ENCODE results near the gene LAMTOR3.

Gene LAMTOR3, protein sequence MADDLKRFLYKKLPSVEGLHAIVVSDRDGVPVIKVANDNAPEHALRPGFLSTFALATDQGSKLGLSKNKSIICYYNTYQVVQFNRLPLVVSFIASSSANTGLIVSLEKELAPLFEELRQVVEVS

DNA sequence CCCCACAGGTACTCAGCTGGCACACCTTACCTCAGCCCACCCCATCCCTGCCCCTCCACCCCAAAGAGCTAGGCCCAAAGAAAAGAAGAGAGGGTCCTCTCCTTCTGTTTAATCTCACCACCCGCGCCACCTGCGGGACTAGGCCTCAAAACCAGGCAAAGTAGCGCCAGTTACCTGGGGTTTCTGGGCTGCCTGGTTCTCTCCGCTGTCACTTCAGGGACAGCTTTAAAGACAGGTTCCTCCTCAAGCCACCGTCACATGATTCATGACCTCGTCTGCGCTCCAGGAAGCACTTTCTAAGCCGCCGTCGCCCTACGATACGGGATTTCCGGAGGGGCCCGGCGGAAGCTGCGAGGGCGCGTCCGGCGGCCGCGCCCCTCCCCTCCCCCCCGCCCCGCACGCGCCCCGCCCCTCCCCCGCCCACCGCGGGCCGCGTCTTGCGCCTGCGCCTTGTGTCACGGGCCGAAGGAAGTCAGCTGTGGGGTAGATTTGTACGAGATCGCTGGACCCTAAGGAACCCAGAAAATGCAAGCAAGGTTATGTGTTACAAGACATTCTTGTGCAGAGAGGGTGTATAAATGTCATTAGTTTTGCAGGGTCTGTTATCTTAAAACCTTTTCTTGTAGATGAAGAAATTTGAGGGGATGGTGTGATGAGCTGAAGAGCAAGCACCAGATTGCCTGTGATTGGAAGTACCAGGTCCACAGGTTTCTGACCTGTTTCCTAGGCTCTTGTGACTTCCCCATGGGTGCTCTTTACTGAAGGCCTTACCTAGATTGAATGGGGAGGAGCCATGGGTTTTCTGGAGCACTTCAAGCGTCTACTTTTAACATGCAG is at the start of gene LAMTOR3:
Gene LAMTOR3, minus strand, starts transcription at position 267 of the 837 bp plus-strand sequence. CDS start 464 bp downstream, outside the sequence.
- DNase-seq (ENCODE audit: low read depth in 1 of 2, low spot score in 1 of 2), result peak; percentile 79 to 82

DNA sequence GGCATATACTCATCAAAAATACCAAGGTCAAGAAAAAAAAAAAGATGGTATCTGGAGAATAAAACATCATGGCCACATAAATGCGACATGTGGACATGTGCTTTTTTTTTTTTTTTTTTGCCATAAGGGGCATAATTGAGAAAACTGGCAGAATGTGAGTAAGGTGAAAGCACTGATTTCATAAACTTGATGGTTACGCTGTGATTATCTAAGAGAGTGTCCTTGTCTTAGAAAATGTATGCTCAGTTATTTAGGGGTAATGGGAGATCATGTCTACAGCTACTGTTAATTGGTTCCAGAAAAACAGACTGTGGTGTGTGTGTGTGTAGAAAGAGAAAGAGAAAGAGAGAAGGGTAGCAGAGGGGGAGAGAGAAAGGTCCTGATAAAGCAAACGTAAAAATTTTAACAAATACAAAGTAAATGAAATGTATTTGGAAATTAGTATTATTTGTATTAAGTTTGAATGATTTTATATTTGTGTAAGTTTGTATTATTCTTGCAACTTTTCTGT is 44.1 kb upstream of the LAMTOR3 start:
- DNase-seq (ENCODE audit: low read depth in 1 of 2, low spot score in 1 of 2), result no peak

DNA sequence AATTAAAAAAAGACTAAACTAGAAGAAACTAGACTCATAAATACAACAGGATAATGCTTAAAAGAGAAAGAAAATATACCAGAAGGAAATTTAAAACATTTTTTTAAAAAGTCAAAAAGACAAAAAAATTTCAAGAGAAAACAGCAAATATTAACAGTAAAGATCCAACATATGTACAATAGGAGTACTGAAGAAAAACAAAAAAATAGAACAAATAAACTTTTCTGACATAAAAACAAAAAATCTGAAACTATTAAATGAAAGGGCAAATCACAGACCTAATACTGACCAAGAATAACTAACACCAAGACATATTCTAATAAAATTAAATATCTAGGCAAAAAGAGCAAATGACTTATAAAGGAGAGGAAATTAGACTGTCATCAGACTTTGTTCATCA is 40.7 kb upstream of the LAMTOR3 start:
- no peak for DNase-seq (ENCODE audit: low read depth in 1 of 2, low spot score in 1 of 2)

DNA sequence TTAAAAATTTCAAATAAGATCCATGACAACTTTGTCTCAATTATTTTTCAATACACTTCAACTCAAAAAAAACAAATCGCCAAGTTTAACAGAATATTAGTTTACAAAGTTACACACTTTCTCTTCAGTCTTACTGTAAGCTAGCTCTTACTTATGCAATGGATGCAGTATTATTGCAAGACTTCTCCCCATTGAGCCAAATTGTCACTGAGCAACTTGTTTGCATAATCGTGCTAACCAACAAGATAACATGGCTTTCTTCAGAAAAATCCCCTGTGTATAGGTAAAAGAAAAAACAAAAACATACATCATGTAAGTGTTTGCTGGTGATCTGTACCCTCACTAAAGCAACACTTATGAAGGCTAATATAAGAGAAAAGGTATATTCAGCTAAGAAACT is 33.3 kb upstream of the LAMTOR3 start:
- DNase-seq (ENCODE audit: low read depth in 1 of 2, low spot score in 1 of 2), result no peak

DNA sequence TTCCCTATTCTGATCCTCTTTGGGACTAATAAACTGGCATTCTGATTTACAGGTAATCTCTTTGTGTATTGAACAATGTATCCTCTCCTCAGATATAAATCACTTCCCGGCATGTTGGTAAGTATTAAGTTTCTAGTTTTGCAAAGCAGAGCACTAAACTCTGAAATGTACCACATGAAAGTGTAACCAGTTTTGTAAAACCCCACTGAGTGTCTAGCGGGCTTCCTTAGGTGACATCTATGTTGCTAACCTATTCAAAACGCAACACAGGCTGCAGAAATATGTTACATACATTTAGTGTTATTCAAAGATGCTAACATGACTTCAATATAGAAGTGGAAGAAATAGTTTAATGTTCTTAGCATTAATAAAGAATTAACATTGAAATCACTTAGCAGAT is 26.9 kb upstream of the LAMTOR3 start:
- DNase-seq (ENCODE audit: low read depth in 1 of 2, low spot score in 1 of 2), result no peak

DNA sequence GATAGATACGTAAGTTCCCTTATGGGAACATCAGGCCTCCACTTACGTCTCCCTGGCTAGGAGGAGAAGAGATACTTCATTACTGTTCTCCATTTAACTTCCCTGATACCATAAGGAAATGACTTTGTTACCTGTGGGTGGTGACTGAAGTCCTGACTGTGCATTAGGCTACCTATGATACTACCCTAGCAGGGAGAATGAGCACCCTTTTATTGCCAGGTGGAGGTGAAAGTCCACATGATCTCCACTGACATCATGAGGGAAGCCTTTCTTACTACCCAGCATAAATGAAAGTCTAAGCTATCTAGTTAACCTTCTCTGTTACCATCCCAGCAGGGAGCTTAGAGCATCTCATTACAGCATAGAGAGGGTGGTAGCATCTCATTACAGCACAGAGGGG is 24.4 kb upstream of the LAMTOR3 start:
- no peak for DNase-seq (ENCODE audit: low read depth in 1 of 2, low spot score in 1 of 2)

DNA sequence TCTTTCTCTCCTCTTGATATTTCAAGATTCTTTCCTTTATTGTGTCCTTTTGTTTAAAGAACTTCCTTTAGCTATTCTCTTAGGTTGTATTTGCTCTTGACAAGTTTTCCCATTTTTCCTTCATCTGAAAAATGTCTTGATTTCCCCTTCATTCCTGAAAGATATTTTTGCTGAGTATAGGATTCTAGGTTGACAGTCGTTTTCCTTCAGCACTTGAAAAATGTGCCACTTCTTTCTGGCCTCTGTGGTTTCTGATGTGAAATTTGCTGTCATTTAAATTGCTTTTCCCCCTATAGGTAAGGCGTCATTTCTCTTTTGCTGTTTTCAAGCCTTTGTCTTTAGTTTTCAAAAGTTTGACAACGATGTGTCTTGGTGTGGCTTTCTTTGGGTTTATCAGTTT is 23.3 kb upstream of the LAMTOR3 start:
- DNase-seq (ENCODE audit: low read depth in 1 of 2, low spot score in 1 of 2), result no peak

DNA sequence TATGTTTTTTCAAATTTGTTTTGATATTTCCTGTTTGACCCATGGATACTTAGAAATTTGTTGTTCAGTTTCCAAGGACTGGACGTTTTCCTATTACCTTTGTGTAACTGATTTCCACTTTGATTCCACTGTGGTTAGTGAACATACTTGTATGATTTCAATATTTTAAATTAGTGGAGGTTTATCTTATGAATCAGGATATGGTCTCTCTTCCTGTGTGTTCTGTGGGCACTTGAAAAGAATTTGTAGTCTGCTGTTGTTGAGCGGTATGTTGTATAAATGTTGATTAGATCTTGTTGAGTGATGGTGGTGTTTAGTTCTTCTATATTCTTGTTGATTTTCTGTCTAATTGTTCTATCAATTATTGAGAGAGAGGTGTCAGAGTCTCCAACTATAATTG is 21.2 kb upstream of the LAMTOR3 start:
- no peak for DNase-seq (ENCODE audit: low read depth in 1 of 2, low spot score in 1 of 2)

DNA sequence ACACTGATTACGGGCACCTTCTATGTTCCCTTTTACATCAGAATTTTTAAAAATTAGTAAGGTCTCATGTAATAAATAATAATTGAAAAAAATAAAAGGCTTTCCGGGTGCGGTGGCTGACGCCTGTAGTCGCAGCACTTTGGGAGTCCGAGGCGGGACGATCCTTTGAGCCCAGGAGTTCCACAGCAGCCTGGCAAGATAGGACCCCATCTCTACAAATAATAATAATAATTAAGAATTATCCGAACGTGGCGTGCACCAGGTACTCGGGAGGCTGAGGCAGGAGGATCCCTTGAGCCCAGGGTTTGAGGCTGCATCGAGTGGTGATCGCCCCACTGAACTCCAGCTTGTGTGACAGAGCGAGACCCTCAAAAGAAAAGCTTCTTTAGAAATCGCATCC is 771 bp upstream of the LAMTOR3 start:
- no peak for DNase-seq (ENCODE audit: low read depth in 1 of 2, low spot score in 1 of 2)

DNA sequence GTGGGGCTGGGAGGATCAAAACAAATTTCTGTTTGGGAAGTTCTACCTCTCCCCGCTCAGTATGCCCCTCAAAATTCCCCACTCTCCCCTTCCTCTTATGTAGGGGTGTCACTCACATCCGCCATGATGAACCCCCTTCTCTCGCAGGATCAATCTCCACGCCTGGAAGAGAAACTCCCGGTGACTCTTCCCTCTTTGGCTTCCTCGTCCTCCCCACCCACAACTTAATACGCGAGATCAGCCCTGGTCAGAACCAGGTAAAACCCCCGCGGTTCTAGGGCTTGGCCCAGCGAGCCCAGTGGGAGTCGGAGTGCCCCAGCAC is 427 bp downstream of the LAMTOR3 start:
- DNase-seq (ENCODE audit: low read depth in 1 of 2, low spot score in 1 of 2), result no peak

DNA sequence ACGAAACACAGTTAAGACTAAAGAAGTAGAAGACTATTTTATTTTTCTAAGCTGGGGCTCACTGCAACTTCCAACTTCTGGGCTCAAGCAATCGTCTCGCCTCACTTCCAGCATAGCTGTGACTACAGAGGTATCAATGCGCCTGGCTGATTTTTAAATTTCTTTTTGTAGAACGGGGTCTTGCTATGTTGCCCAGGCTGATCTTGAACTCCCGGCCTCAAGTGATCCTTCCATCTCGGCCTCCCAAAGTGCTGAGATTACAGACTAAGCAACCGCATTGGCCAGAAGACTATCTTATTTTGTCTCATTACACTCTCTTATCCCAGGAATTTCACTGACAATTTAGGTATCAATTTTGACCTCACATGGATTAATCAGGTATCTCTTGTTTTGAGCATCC is 1.2 kb downstream of the LAMTOR3 start:
- no peak for DNase-seq (ENCODE audit: low read depth in 1 of 2, low spot score in 1 of 2)

DNA sequence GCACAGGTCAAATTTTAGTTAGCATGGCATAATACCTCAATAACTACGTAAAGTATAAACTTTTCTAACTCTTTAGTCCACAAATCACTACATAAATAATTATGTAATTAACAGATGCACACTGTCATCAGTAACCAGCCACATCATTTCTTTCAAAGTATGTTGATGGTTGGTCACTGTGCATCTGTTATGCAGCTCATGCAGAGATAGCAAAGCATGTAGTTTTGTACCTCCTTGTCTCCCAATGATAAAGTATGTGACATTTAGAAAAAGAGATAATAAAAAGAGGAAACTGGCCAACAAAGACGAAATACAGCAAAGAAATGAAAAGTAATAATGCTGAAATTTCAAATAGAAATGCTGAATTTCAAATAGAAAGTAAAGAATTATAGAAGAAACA is 2.9 kb downstream of the LAMTOR3 start:
- no peak for DNase-seq (ENCODE audit: low read depth in 1 of 2, low spot score in 1 of 2)

DNA sequence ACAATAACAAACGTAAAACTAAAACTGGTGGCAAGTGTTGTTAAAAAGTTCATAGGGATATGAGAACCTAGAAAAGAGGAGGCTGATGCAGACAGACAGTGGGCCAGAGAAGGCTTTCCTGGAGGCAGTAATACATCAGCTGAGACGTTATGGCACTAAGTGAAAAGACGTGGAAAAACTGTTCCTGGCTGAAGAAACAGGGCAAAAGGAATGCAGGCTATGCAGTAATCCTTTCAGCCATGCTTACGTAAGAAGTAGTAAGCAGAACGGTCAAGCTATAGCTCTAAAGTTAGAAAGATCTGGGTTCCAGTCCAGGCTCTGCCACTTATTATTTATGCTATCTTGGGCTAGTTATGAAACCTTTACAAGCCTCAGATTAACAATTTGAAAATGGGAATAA is 6.4 kb downstream of the LAMTOR3 start:
- DNase-seq (ENCODE audit: low read depth in 1 of 2, low spot score in 1 of 2), result no peak

DNA sequence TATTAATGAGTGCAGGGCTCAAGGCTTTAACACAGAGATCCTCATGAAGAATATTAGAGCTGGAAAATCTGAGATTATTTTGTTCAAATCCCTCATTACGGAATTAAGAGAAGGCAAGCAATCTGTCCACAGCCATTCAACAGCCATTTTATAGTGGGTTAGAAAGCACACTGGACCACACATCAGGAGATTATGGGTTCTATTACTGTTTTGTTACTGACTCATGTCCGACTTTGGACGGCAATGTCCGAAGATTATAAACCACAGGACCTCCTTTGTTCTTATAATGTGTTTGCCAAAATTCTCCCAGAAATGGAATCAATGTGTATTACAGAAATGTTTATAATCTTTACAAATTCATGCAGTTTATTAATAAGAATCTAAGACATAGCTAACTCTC is 8.1 kb downstream of the LAMTOR3 start:
- DNase-seq (ENCODE audit: low read depth in 1 of 2, low spot score in 1 of 2), result no peak

DNA sequence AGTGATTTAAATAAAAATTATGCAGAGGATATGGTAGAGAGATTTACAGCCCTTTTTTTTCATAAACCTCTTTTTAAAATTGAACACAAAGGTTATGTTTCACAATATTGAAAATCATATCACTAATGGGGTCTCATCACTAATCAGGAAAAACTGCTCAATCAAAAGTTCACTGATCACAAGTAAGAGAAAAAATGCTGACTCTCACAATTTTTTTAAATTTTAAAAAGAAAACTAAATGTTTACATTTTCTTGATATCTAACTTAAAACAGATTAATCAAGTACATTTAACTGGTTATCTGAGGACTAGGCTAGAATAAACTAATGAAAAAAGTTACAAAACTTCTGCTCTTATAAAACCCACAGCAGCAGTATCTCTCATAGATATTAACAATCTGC is 8.5 kb downstream of the LAMTOR3 start:
- no peak for DNase-seq (ENCODE audit: low read depth in 1 of 2, low spot score in 1 of 2)

DNA sequence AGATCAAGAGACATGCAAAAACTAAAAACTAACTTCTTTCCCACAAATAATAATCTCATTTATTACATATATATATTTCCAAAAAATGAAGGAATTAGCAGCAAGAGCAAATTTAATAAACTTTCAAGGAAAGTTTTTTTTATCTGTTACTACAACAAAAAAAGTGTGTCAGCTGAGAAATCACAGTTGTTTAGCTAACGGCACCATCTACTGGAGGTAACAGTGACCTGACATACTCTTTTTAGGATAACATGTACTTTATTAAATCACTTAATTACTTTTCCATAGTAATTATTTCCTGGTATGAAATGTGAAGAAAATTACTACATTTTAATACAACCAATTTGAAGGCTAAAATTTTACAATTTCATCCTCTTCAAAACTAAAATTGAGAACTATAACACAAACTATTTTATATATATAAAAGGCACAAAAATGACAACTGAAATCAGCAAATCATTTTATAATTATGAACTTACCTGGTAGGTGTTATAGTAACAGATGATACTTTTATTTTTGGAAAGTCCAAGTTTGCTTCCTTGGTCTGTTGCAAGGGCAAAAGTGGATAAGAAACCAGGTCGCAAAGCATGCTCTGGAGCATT is 9.1 kb downstream of the LAMTOR3 start:
- no peak for DNase-seq (ENCODE audit: low read depth in 1 of 2, low spot score in 1 of 2)

DNA sequence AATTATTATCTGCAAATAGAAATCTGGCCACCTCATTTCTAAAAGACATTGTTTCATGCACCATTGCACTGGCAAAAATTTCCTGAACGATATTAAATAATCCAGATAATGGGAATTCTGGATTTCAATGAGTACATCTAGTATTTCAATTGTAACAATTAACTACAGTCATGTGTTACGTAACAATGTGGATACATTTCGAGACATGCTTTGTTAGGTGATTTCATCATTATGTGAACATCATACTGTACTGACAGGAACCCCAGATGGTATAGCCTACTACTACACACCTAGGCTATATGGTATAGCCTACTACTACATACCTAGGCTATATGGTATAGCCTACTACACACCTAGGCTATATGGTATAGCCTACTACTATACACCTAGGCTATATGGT is 14.8 kb downstream of the LAMTOR3 start:
- no peak for DNase-seq (ENCODE audit: low read depth in 1 of 2, low spot score in 1 of 2)

DNA sequence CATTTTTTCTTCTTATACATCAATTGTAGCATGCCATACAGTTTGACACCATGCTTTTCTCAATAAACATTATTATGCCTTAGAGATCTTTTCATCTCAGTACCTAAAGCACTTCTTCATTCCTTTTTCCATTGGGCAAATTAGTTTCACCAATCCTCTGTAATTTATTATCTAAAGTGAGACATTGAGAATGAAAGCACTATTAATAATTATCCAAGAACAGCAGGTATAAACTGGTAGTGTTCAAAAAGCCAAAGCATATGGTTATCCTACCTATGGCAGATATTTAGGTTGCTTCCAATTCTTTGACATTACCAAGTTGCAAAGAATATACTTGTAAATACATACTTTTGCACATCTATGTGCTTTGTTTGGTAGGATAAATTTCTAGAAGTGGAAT is 15.6 kb downstream of the LAMTOR3 start:
- DNase-seq (ENCODE audit: low read depth in 1 of 2, low spot score in 1 of 2), result no peak

DNA sequence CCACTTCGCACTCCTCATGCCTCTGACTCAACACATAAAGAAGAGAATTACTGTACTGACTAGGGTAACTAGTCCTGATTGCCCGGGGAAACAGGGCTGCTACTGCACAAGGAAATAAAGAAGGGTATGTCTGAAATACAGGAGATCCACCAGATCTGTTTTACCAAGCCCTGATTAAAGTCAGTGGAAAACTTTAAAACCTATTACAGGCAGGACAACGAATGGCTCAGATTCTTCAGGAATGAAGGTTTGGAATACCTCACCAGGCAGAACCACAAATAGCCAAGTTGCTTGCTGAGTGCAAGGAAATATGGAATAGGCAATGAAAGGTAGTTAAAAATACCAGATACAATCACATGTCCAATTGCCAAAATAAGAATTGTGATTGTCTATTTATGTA is 17.3 kb downstream of the LAMTOR3 start:
- DNase-seq (ENCODE audit: low read depth in 1 of 2, low spot score in 1 of 2), result no peak

DNA sequence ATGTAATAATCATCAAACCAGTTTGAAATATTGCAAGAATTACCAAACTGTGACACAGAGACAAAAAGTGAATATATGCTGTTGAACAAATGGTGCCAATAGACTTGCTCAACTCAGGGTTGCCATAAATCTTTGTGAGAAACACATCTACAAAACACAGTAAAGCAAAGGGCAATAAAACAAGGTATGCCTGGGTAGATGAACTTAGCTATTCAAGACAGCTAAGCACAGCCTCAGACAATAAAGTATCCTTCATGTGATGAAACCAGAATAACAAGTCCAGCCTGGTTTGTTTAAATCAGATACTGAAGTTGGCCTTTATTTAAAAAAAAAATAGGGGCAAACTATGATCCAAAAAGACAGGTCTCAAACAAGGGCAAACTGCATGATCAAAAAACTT is 19.2 kb downstream of the LAMTOR3 start:
- no peak for DNase-seq (ENCODE audit: low read depth in 1 of 2, low spot score in 1 of 2)

DNA sequence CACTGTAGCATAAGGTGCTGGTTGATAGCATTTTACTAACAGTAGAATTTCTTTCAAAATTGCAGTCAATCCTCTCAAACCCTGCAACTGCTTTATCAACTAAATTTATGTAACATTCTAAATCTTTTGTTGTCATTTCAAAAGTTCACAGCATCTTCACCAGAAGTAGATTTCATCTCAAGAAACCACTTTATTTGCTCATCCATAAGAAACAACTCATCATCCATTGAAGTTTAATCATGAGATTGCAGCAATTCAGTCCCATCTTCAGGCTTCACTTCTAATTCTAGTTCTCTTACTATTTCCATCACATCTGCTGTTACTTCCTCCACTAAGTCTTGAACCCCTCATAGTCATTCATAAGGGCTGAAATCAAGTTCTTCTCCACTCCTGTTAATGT is 21.7 kb downstream of the LAMTOR3 start:
- DNase-seq (ENCODE audit: low read depth in 1 of 2, low spot score in 1 of 2), result no peak

DNA sequence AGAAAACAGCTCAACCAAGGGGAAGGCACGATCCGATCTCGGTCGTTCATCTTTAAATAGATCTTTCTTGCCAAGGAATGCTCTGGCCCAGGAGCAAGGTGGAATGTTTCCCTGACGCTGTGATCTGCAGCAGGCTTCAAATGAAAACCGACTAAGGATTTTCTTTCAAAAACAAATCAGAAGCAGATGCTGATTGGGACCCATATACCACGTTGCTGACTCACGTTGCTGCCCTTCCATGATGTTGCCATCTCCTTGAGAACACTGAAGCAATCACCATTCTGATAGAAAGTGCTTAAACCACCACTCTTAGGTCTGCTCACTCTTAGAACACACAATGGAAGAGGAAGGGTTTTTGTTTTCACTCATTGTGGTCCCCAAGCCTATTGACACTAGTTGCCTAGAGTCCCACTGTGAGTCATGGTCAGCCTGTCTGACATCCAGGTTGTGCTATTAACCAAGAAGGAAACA is 26.1 kb downstream of the LAMTOR3 start:
- DNase-seq (ENCODE audit: low read depth in 1 of 2, low spot score in 1 of 2), result no peak
